SK-N-SH treated with all-trans-retinoic acid at 6 μM for 48 hours (cell line): ENCODE data around the gene APOBEC3H.

Experiments
- ARNTL ChIP-seq: fragments of 450-650 bp; formaldehyde crosslinking; IDR thresholded peaks from 2 replicates; pipeline ENCODE4 v1.5.0; 2020; ENCODE audit warnings: low read depth, mild to moderate bottlenecking, moderate library complexity, borderline replicate concordance
- BACH2 ChIP-seq: fragments of 250-450 bp; sonication (Bioruptor Pico); IDR thresholded peaks from 2 replicates; pipeline ENCODE4 v1.9.0; 2021; ENCODE audit warnings: mild to moderate bottlenecking, borderline replicate concordance
- GLIS3 ChIP-seq: fragments of 250-450 bp; sonication (Bioruptor Pico); IDR thresholded peaks from 2 replicates; pipeline ENCODE4 v1.5.0; 2020; ENCODE audit warnings: mild to moderate bottlenecking, moderate library complexity
- OSR1 ChIP-seq: fragments of 250-450 bp; sonication (Bioruptor Pico); IDR thresholded peaks from 2 replicates; pipeline ENCODE4 v1.8.0; 2022; ENCODE audit warnings: moderate library complexity, mild to moderate bottlenecking, inconsistent platforms
- SNAI2 ChIP-seq: fragments of 250-450 bp; sonication (Bioruptor Pico); IDR thresholded peaks from 2 replicates; pipeline ENCODE4 v1.5.0; 2020; ENCODE audit warnings: mild to moderate bottlenecking, moderate library complexity
- TCF4 ChIP-seq: fragments of 250-450 bp; sonication (Bioruptor Pico); IDR thresholded peaks from 2 replicates; pipeline ENCODE4 v1.8.0; 2021; ENCODE audit warnings: mild to moderate bottlenecking, moderate library complexity, borderline replicate concordance
- TOX ChIP-seq: fragments of 250-450 bp; sonication (Bioruptor Pico); IDR thresholded peaks from 2 replicates; pipeline ENCODE4 v1.8.0; 2021; ENCODE audit warnings: mild to moderate bottlenecking, moderate library complexity, borderline replicate concordance
- ZNF70 ChIP-seq: fragments of 450-650 bp; formaldehyde crosslinking; IDR thresholded peaks from 2 replicates; pipeline ENCODE4 v1.5.0; 2020; ENCODE audit warnings: mild to moderate bottlenecking, moderate library complexity
- TF ChIP-seq, protein P1 (sequence below): fragments of 250-450 bp; sonication (Bioruptor Pico); IDR thresholded peaks from 2 replicates; pipeline ENCODE4 v1.8.0; 2020; ENCODE audit warnings: mild to moderate bottlenecking, moderate library complexity, borderline replicate concordance
- TF ChIP-seq, protein P2 (sequence below): fragments of 250-450 bp; sonication (Bioruptor Pico); IDR thresholded peaks from 2 replicates; pipeline ENCODE4 v1.5.1; 2021; ENCODE audit warnings: mild to moderate bottlenecking, moderate library complexity

DNA sequence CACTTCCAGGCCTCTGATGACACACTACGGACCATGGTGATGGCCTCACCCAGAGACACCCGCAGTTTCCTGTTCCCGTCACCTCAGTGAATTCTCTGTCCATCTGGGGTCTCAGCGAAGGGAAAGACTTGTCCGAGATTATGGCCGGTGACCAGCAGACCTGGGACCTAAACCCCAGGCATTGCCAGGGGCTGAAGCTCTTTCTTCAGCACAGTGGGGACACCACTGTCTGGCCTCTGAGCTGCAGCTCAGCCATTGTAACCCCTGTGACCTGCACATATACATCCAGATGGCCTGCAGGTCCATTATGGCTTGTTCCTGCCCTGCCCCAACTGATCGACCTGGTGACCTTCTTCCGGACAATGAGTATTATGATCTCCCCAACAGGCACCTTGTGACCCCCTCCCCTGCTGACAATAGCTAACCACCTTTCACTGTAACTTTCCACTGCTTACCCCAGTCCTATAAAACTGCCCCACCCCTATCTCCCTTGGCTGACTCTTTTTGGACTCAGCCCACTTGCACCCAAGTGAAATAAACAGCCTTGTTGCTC lies 33.2 kb downstream of the APOBEC3H start:
- TF ChIP-seq ZNF70 (no peak), TCF4 (no peak), SNAI2 (CRISPR knock-in tag) (no peak), ARNTL (CRISPR knock-in tag) (no peak), TOX (CRISPR knock-in tag) (no peak), OSR1 (CRISPR knock-in tag) (no peak), BACH2 (CRISPR knock-in tag) (no peak), GLIS3 (CRISPR knock-in tag) (no peak)
- TF ChIP-seq, protein P1, sequence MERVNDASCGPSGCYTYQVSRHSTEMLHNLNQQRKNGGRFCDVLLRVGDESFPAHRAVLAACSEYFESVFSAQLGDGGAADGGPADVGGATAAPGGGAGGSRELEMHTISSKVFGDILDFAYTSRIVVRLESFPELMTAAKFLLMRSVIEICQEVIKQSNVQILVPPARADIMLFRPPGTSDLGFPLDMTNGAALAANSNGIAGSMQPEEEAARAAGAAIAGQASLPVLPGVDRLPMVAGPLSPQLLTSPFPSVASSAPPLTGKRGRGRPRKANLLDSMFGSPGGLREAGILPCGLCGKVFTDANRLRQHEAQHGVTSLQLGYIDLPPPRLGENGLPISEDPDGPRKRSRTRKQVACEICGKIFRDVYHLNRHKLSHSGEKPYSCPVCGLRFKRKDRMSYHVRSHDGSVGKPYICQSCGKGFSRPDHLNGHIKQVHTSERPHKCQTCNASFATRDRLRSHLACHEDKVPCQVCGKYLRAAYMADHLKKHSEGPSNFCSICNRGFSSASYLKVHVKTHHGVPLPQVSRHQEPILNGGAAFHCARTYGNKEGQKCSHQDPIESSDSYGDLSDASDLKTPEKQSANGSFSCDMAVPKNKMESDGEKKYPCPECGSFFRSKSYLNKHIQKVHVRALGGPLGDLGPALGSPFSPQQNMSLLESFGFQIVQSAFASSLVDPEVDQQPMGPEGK (CRISPR knock-in tag) = no peak
- TF ChIP-seq, protein P2, sequence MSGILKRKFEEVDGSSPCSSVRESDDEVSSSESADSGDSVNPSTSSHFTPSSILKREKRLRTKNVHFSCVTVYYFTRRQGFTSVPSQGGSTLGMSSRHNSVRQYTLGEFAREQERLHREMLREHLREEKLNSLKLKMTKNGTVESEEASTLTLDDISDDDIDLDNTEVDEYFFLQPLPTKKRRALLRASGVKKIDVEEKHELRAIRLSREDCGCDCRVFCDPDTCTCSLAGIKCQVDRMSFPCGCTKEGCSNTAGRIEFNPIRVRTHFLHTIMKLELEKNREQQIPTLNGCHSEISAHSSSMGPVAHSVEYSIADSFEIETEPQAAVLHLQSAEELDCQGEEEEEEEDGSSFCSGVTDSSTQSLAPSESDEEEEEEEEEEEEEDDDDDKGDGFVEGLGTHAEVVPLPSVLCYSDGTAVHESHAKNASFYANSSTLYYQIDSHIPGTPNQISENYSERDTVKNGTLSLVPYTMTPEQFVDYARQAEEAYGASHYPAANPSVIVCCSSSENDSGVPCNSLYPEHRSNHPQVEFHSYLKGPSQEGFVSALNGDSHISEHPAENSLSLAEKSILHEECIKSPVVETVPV (CRISPR knock-in tag) = no peak
